Suprapubic skin (tissue), 4 donors: Measurements from ENCODE around the gene ATP6V0A4. TPM values are rescaled to one million over a fixed set of nuclear protein-coding genes. Genes with fewer than 3 reads are reported as not detected.
A peak's percentile ranks its signal among the peaks of the same experiment; 100 is the strongest.

ENCODE experiments used
- DNase-seq, 2 donors: peaks; one replicate each; pipeline ENCODE4 v3.0.0-alpha.2; 2019; ENCODE audit warnings: low spot score in 2 of 2
- H3K27ac ChIP-seq: fragments of 200-600 bp; sonication (generic); one replicate; pipeline ENCODE4 v1.5.1; 2019
- H3K27me3 ChIP-seq: fragments of 200-600 bp; sonication (generic); one replicate; pipeline ENCODE4 v1.5.1; 2019
- H3K36me3 ChIP-seq: fragments of 200-600 bp; sonication (generic); one replicate; pipeline ENCODE4 v1.5.1; 2019
- H3K4me1 ChIP-seq: fragments of 200-600 bp; sonication (generic); one replicate; pipeline ENCODE4 v1.5.1; 2019
- H3K4me3 ChIP-seq: fragments of 200-600 bp; sonication (generic); one replicate; pipeline ENCODE4 v1.5.1; 2019; ENCODE audit warnings: mild to moderate bottlenecking
- H3K9me3 ChIP-seq: fragments of 200-600 bp; sonication (generic); one replicate; pipeline ENCODE4 v1.5.1; 2019
- EP300 ChIP-seq: sonication (generic); formaldehyde crosslinking; IDR thresholded peaks from one replicate; pipeline ENCODE4 v1.6.1; 2017; ENCODE audit warnings: antibody characterized with exemption
- POLR2A ChIP-seq, 2 donors: fragments of 450-650 bp; IDR thresholded peaks; one replicate each; pipeline ENCODE4 v1.6.1; 2017; ENCODE audit warnings: antibody characterized with exemption in 2 of 2, mild to moderate bottlenecking in 2 of 2, moderate library complexity in 2 of 2
- POLR2AphosphoS5 ChIP-seq, 3 donors: sonication (generic); formaldehyde crosslinking; IDR thresholded peaks; one replicate each; pipeline ENCODE4 v1.6.1; 2017; ENCODE audit warnings: antibody characterized with exemption in 3 of 3
- WGBS: methylation state at CpG from one replicate; pipeline ENCODE4 v1.1.5; 2018; 5-methylcytosine and 5-hydroxymethylcytosine counted together
- total RNA-seq, 4 donors: library from RNA; depleted of rRNA; stranded (reverse); fragments of >200 nt; gene quantifications; one replicate each; pipeline ENCODE4 v1.1.0, GENCODE V29; 2016
- TF ChIP-seq, protein P1 (sequence below), 2 donors: fragments of 200-600 bp in 1 of 2; fragments of 450-650 bp in 1 of 2; sonication (generic) in 1 of 2; IDR thresholded peaks; one replicate each; pipeline ENCODE4 v1.5.1; 2016 to 2019; ENCODE audit warnings: antibody characterized with exemption in 2 of 2, mild to moderate bottlenecking in 1 of 2, moderate library complexity in 1 of 2

ATP6V0A4 gene
- total RNA-seq, 4 donors from 2014 or later, result 16.6 to 37.2 (median 28.4) TPM

DNA sequence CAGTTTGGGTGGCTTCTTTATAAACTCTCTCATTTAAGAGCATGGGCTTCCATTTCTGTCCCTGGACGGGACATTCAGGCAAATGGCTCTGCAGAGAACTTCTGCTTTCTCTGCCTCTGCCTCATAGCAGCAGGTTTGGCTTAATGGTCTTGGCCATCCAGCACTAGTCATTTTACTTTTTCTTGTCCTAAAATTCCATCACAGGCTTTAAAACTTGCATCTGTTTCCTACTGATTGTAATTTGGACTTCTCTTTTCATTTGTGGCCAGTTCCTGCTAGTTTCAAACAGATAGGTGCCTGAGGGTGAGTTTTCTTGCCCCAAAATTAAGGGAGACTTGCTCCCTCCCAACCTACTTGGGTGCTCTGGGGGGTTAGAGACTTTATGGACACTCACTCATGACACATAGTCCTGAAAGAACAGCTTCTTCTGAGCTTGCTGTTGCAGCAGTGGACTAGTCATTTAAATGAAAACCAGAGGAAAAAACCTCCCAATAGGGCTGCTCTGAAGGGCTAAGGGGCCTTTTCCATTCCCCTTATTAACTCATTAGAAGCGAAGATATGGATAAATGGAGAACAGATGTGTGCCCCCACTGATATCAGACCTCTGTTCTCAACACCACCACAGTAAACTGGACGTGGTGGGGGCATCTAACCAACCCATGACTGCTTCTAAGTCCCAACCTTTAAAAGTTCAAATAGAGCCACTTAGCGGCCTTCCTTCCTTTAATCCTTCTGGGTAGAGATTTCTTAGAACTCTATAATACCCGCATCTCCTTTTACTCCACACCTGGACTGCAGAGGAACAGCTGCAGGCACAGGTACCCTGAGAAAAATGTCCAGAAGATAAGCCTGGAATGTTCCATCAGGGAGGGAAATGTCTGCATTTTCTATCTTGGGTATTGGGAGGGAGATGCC is 135.7 kb downstream of the ATP6V0A4 start:
- WGBS, result 70% methylated on average over 5 of the region's 5 CpGs
- peaks cover 5% of the 10 kb centered on the region for H3K27me3 ChIP-seq
- no peak overlapping the region for H3K27ac ChIP-seq
- H3K36me3 ChIP-seq, result no peaks in the 10 kb centered on the region
- peaks cover 8% of the 10 kb centered on the region for H3K4me1 ChIP-seq
- DNase-seq, result no peak
- no peaks in the 10 kb centered on the region for H3K9me3 ChIP-seq
- no peak overlapping the region for H3K4me3 ChIP-seq
- TF ChIP-seq POLR2A (IDR thresholded peaks at IDR 0.05), result no peak
- TF ChIP-seq EP300, result no peak
- no peak for TF ChIP-seq POLR2AphosphoS5 (IDR thresholded peaks at IDR 0.05)
- TF ChIP-seq, protein P1, sequence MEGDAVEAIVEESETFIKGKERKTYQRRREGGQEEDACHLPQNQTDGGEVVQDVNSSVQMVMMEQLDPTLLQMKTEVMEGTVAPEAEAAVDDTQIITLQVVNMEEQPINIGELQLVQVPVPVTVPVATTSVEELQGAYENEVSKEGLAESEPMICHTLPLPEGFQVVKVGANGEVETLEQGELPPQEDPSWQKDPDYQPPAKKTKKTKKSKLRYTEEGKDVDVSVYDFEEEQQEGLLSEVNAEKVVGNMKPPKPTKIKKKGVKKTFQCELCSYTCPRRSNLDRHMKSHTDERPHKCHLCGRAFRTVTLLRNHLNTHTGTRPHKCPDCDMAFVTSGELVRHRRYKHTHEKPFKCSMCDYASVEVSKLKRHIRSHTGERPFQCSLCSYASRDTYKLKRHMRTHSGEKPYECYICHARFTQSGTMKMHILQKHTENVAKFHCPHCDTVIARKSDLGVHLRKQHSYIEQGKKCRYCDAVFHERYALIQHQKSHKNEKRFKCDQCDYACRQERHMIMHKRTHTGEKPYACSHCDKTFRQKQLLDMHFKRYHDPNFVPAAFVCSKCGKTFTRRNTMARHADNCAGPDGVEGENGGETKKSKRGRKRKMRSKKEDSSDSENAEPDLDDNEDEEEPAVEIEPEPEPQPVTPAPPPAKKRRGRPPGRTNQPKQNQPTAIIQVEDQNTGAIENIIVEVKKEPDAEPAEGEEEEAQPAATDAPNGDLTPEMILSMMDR (IDR thresholded peaks at IDR 0.05), result no peak

DNA sequence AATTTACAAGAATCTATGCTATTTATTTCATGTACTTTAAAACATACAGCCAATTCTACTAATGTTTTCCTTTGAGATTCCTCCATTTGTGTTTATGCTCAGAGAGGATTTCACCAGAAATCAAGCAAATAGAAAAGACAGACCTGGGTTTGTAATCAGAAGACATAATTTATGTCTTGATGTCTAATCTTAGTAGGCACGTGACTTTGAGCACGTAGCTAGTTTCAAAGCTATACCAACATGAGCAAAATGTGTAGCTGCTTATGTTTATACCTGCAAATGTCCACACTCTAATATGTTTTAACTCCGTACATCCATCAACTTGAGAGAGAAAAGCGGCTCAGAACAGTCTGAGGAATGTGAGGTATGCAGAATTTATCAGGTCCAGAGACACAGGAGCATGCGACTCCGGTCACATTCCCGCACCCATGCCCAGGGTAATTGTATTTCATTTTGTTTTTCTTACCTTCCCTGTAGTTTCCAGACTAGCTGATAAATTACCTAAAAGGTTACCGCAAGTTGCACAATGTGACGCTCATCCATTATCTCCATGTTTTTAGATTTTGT is 136.8 kb downstream of the ATP6V0A4 start:
- 58% methylated on average over 9 of the region's 9 CpGs for WGBS
- TF ChIP-seq, protein P1 (IDR thresholded peaks at IDR 0.05), result no peak
- TF ChIP-seq POLR2AphosphoS5 (IDR thresholded peaks at IDR 0.05), result no peak
- no peak for TF ChIP-seq EP300
- no peak for TF ChIP-seq POLR2A (IDR thresholded peaks at IDR 0.05)
- no peak for DNase-seq

DNA sequence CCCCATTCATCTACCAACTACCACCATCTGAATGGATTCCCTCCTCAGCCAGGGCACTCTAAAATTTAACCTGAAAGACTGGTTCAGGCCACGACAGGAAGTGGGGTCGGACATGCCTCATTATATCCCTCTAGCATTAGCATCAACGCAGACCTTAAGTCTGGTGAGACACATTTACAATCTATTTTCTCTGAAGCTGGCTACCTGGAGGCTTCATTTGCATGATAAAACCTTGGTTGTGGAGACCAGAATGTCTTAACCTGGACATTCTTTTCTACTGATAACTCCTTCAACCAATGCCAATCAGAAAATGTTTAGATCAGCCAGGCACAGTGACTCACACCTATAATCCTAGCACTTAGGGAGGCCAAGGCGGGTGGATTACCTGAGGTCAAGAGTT is 139.1 kb downstream of the ATP6V0A4 start:
- peaks cover 3% of the 10 kb centered on the region for H3K4me1 ChIP-seq
- no peak for TF ChIP-seq POLR2A (IDR thresholded peaks at IDR 0.05)
- TF ChIP-seq POLR2AphosphoS5 (IDR thresholded peaks at IDR 0.05), result no peak
- no peak for TF ChIP-seq EP300
- TF ChIP-seq, protein P1 (IDR thresholded peaks at IDR 0.05), result no peak
- H3K4me3 ChIP-seq, result no peak overlapping the region
- H3K36me3 ChIP-seq, result no peaks in the 10 kb centered on the region
- peaks cover 3% of the 10 kb centered on the region for H3K27me3 ChIP-seq
- no peak overlapping the region for H3K27ac ChIP-seq
- peak in 1 of 2 donors; percentile 2 for DNase-seq
- WGBS, result 79% methylated on average over 4 of the region's 4 CpGs
- H3K9me3 ChIP-seq, result peaks cover 4% of the 10 kb centered on the region

More for the DNA sequence above, 136.8 kb downstream of the ATP6V0A4 start:
- Histone ChIP-seq H3K4me1 (peaks cover 8% of the 10 kb centered on the region), H3K9me3 (no peaks in the 10 kb centered on the region), H3K4me3 (no peak overlapping the region), H3K27me3 (peaks cover 5% of the 10 kb centered on the region), H3K36me3 (no peaks in the 10 kb centered on the region), H3K27ac (no peak overlapping the region)

DNA sequence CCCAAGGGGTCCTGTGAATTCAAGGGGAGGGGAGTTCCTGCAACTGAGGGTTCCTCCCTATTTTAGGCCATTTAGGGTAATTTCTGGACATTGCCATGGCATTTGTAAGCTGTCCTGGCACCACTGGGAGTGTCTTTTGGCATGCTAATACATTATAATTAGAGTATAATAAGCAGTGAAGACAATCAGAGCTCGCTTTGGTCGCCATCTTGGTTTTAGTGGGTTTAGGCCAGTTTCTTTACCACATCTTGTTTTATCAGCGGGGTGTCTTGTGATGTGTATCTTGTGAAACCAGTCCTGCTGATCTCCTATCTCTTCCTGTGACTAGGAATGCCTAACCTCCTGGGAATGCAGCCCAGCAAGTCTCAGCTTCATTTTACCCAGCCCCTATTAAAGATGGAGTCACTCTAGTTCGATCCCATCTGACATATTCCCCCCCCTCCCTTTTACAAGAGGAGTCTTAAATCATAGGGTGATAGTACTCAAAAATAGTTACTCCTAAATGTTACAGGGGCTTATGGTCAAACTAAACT is 140.1 kb downstream of the ATP6V0A4 start:
- no peaks in the 10 kb centered on the region for H3K4me1 ChIP-seq
- no peak overlapping the region for H3K4me3 ChIP-seq
- H3K27ac ChIP-seq, result no peak overlapping the region
- H3K27me3 ChIP-seq, result peaks cover 3% of the 10 kb centered on the region
- H3K36me3 ChIP-seq, result no peaks in the 10 kb centered on the region
- no peak for DNase-seq
- H3K9me3 ChIP-seq, result peaks cover 4% of the 10 kb centered on the region
- WGBS, result 69% methylated on average over 4 of the region's 4 CpGs
- TF ChIP-seq POLR2A (IDR thresholded peaks at IDR 0.05) (no peak), EP300 (no peak), POLR2AphosphoS5 (IDR thresholded peaks at IDR 0.05) (no peak)
- TF ChIP-seq, protein P1 (IDR thresholded peaks at IDR 0.05), result no peak

DNA sequence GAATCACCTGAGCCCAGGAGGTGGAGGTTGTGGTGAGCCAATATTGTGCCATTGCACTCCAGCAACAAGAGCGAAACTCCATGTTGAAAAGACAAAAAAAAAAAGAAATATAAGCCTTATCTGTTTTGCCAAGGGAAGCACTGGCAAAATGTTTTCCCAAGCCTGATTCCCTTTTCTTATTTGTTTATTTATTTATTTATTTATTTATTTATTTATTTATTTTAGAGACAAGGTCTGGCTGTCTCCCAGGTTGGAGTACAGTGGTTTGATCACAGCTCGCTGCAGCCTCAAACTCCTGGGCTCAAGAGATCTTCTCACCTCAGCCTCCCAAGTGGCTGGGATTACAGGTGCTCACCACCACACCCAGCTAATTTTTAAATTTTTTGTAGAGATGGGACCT is 141.0 kb downstream of the ATP6V0A4 start:
- Histone ChIP-seq H3K9me3 (peaks cover 4% of the 10 kb centered on the region), H3K4me3 (no peak overlapping the region), H3K36me3 (no peaks in the 10 kb centered on the region), H3K4me1 (no peaks in the 10 kb centered on the region), H3K27me3 (peaks cover 3% of the 10 kb centered on the region), H3K27ac (no peak overlapping the region)
- 86% methylated on average over 2 of the region's 2 CpGs for WGBS
- DNase-seq, result no peak
- TF ChIP-seq, protein P1 (IDR thresholded peaks at IDR 0.05), result no peak
- TF ChIP-seq POLR2AphosphoS5 (IDR thresholded peaks at IDR 0.05) (no peak), POLR2A (IDR thresholded peaks at IDR 0.05) (no peak), EP300 (no peak)
